HG03175 (cell line): ENCODE data around the gene UQCRHL.
"Not testable (repeated sequence)": the region's sequence is repeated elsewhere in the genome, so short reads cannot be mapped to it uniquely, and the experiment has no call there.

Experiments used
- ATAC-seq: cut with Tn5 transposase; IDR thresholded peaks from one replicate; pipeline ENCODE4 v1.9.1; 2021; ENCODE audit warnings: mild to moderate bottlenecking, moderate library complexity; ENCODE audit not compliant: unreplicated experiment

Gene UQCRHL

GRCh38 chr1:15807549-15807948 is at the start of gene UQCRHL:
Gene UQCRHL (minus strand): TSS chr1:15807649. CDS start chr1:15807649, 0 bp downstream.
- ATAC-seq = not testable (repeated sequence)

DNA sequence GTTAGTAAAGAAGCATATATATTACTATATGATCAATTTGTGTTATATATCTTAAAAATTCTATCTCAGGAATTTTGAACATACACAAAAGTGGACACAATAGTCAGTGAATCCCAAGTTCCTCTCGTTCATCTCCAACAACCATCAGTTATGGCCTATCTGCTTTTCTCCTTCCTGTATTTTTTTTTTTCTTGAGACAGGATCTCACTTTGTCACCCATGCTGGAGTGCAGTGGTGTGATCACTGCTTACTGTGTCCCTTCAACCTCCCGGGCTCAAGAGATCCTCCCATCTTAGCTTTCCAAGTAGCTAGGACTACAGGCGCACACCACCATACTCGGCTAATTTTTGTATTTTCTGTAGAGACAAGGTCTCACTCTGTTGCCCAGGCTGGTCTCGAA is 49.4 kb upstream of the UQCRHL start:
- ATAC-seq = no peak

GRCh38 chr1:15852828-15853302 is 45.4 kb upstream of the UQCRHL start:
- no peak for ATAC-seq

- no peak for ATAC-seq
Measured at GRCh38 chr1:15852036-15852827, 44.8 kb upstream of the UQCRHL start.

- ATAC-seq = no peak
Measured at GRCh38 chr1:15851210-15852035, 44.0 kb upstream of the UQCRHL start.

DNA sequence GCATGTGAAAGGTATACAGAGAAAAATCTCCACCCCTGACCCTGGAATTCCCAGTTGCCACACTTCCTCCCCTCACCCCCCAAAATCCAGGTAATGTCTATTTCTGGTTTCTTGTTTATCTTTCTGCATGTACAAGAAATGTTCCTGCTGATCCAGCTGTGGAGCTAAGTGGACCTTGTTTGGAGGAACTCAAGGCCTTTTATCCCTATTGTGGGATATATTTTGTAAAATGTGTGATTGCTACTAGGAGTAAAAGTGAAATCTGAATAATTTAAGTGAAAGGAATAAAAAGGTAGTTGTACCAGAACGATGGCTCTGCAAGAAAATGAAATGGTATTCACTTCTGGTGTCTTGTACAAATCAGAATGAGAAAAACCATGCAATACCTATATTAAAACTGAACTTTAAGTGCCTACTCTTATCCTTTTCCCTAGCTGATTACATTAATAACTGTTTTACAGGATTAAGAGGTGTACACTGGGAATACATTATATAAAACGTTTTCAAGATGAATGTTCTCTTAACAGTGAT is 43.1 kb upstream of the UQCRHL start:
- ATAC-seq = no peak

DNA sequence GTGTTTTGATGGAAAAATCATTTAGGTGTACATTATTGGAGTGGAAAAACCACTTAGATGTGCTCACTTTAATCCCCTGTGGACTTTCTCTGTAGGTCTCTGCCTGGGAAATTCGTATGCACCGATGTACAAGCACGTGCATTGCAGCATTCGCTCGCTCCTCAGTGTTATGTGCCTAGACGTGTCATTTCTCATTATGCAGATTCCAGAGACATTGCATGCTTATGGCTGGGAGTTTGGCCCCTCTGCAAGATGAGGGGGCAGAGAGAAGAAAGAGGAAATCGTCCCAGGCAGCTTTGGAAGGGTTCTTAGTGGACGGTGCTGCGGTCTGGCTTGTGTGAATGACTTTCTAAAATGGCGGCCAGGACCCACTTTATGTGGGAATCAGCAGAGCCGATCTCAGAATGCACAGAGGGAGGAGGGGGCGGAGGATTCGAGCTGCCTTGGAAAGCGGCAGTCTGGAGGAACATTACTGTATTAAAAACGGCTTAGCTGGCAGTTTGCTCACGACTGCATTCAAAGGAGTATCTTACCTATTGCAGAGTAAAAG is 42.4 kb upstream of the UQCRHL start:
- ATAC-seq = no peak

GRCh38 chr1:15848929-15849774 is 41.7 kb upstream of the UQCRHL start:
- ATAC-seq = no peak

GRCh38 chr1:15848143-15848928 is 40.9 kb upstream of the UQCRHL start:
- ATAC-seq = peak; percentile 15

GRCh38 chr1:15847893-15848142 is 40.4 kb upstream of the UQCRHL start:
- no peak for ATAC-seq

DNA sequence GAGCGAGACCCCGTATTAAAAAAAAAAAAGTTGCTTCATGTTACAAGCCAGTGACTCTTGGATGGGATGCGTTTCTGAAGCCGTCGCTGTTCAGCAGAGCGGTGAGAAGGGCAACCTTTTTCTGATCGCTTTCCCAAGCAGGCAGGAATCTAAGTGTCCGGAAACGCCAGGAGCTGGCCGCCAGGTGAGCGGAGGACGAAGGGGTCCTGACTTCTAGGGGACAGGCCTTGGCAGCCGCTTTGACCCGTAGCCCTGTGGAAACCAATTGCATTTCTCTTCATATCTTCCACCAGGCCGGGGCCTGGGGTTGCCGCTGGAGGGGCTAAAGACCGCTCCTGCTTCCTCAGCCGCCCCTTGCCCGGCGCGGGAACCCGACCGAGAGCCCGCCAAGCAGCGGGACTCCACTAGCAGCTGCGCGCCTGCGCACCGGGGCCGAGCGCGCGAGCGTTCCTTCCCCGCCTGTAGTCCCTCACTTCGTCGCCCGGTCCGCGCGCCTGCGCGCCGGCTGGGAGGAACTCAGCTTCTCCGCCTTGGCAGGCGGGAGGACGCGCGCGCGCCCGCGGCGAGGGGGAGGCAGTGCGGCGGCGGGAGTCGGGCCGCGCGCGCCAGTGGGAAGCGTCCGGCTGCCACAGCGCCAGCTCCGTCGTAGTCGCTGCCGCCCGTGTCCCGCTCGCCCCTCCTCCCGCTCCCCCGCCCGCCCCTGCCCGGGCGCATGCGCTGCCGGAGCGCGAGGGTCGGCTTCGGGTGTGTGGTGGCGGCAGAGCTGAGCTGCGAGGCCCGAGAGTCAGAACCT is 39.8 kb upstream of the UQCRHL start, which contains the start of gene SPEN:
TSS of gene SPEN (plus strand) at position 608 of the 793 bp plus-strand sequence. CDS start 361 bp downstream, outside the sequence.
- peak; percentile 71 for ATAC-seq

- not testable (repeated sequence) for ATAC-seq
Measured at GRCh38 chr1:15846056-15846455, 38.6 kb upstream of the UQCRHL start.

- ATAC-seq = no peak
Measured at GRCh38 chr1:15843826-15844572, 36.5 kb upstream of the UQCRHL start.

DNA sequence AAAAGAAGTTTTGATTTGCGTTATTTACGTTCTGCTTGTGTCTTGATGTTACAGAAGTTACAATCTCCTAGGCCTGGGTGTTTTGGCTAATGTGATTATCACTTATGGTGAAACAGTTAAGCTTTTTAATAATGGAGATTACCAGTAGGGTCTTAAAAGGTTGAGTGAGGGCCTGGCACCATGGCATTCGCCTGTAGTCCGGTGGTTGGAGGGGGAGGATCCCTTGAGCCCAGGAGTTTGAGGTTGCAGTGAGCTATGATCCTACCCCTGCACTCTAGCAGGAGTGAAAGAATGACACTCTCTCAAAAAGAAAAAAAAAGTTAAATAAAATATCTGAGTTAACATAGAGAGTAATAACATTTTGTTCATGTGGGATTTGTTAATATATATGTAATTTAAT is 31.3 kb upstream of the UQCRHL start:
- no peak for ATAC-seq

- no peak for ATAC-seq
Measured at GRCh38 chr1:15837931-15838330, 30.5 kb upstream of the UQCRHL start.

GRCh38 chr1:15836772-15837669 is 29.6 kb upstream of the UQCRHL start:
- no peak for ATAC-seq

DNA sequence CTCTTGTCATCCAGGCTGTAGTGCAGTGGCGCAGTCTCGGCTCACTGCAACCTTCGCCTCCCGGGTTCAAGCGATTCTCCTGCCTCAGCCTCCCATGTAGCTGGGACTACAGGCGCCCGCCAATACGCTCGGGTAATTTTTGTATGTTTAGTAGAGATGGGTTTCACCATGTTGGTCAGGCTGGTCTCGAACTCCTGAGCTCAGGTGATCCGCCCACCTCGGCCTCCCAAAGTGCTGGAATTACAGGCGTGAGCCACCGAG is 29.0 kb upstream of the UQCRHL start:
- ATAC-seq = not testable (repeated sequence)
